ENCODE data around the gene TAF12. TPM values are rescaled to one million over a fixed set of nuclear protein-coding genes. Genes with fewer than 3 reads are reported as not detected.
A peak's percentile ranks its signal among the peaks of the same experiment; 100 is the strongest.
"Not testable (repeated sequence)": the region's sequence is repeated elsewhere in the genome, so short reads cannot be mapped to it uniquely, and the experiment has no call there.

TAF12 gene
- total RNA-seq, 2 donors from 2014 or later: 22.0 to 32.0 TPM

- not testable (repeated sequence) for H3K36me3 Mint-ChIP-seq; H3K9me3 Mint-ChIP-seq; ATAC-seq; H3K4me1 Mint-ChIP-seq (ENCODE audit: low read depth in 2 of 2); H3K4me3 Mint-ChIP-seq; H3K27ac Mint-ChIP-seq; DNase-seq (ENCODE audit: low spot score); H3K27me3 Mint-ChIP-seq
These were observed 12.8 kb upstream of the TAF12 start for GRCh38 chr1:28655448-28656311.

GRCh38 chr1:28653870-28654269, 11.0 kb upstream of the TAF12 start:
- H3K4me1 Mint-ChIP-seq (ENCODE audit: low read depth in 2 of 2); H3K4me3 Mint-ChIP-seq; H3K27me3 Mint-ChIP-seq; ATAC-seq; H3K9me3 Mint-ChIP-seq; DNase-seq (ENCODE audit: low spot score); H3K27ac Mint-ChIP-seq; H3K36me3 Mint-ChIP-seq: not testable (repeated sequence)

- not testable (repeated sequence) for H3K9me3 Mint-ChIP-seq; H3K36me3 Mint-ChIP-seq; H3K4me3 Mint-ChIP-seq; DNase-seq (ENCODE audit: low spot score); H3K27ac Mint-ChIP-seq; ATAC-seq; H3K27me3 Mint-ChIP-seq
- peaks cover 10% of the 10 kb centered on the region in 2 donors for H3K4me1 Mint-ChIP-seq (ENCODE audit: low read depth in 2 of 2)
These were observed 10.2 kb upstream of the TAF12 start for GRCh38 chr1:28653063-28653462.

- H3K27ac Mint-ChIP-seq: peak within 1 kb of the TSS; percentile 99
- H3K9me3 Mint-ChIP-seq: no peaks in the 10 kb centered on the region
- no peaks in the 10 kb centered on the region for H3K36me3 Mint-ChIP-seq
- H3K4me1 Mint-ChIP-seq (ENCODE audit: low read depth in 2 of 2): peaks cover 26% of the 10 kb centered on the region in 2 donors
- H3K4me3 Mint-ChIP-seq: peak within 1 kb of the TSS; percentile 84
- peak; percentile 92 for DNase-seq (ENCODE audit: low spot score)
- ATAC-seq: peak; percentile 87 to 88
- H3K27me3 Mint-ChIP-seq: no peaks in the 10 kb centered on the region
These were observed 5.8 kb upstream of the TAF12 start, which contains the start of gene RNU11 for GRCh38 chr1:28648474-28649198. Gene RNU11, plus strand, starts transcription at chr1:28648600.

- peaks cover 32% of the 10 kb centered on the region in 2 donors for H3K4me1 Mint-ChIP-seq (ENCODE audit: low read depth in 2 of 2)
- ATAC-seq: peak; percentile 78 to 81
- no peaks in the 10 kb centered on the region for H3K36me3 Mint-ChIP-seq
- peak overlapping the region; percentile 84 for H3K4me3 Mint-ChIP-seq
- H3K9me3 Mint-ChIP-seq: no peaks in the 10 kb centered on the region
- peak overlapping the region; percentile 99 for H3K27ac Mint-ChIP-seq
- DNase-seq (ENCODE audit: low spot score): peak; percentile 93
- H3K27me3 Mint-ChIP-seq: no peaks in the 10 kb centered on the region
These were observed 5.2 kb upstream of the TAF12 start for GRCh38 chr1:28648008-28648473.

GRCh38 chr1:28646040-28646439, 3.2 kb upstream of the TAF12 start:
- DNase-seq (ENCODE audit: low spot score) (no peak), ATAC-seq (no peak)
- Mint-ChIP-seq H3K4me3 (no peak overlapping the region), H3K9me3 (no peaks in the 10 kb centered on the region), H3K27me3 (no peaks in the 10 kb centered on the region), H3K36me3 (peaks cover 10% of the 10 kb centered on the region), H3K4me1 (ENCODE audit: low read depth in 2 of 2) (peaks cover 46% of the 10 kb centered on the region in 2 donors), H3K27ac (peak overlapping the region in 1 of 2 donors; percentile 68)

- H3K9me3 Mint-ChIP-seq; H3K4me3 Mint-ChIP-seq; ATAC-seq; H3K27me3 Mint-ChIP-seq; DNase-seq (ENCODE audit: low spot score): not testable (repeated sequence)
- peaks cover 46% of the 10 kb centered on the region in 2 donors for H3K4me1 Mint-ChIP-seq (ENCODE audit: low read depth in 2 of 2)
- peaks cover 10% of the 10 kb centered on the region for H3K36me3 Mint-ChIP-seq
- peak overlapping the region in 1 of 2 donors; percentile 68 for H3K27ac Mint-ChIP-seq
These were observed 2.5 kb upstream of the TAF12 start for GRCh38 chr1:28645406-28645805.

GRCh38 chr1:28644494-28644893, 1.6 kb upstream of the TAF12 start:
- H3K27me3 Mint-ChIP-seq: no peaks in the 10 kb centered on the region
- ATAC-seq: no peak
- H3K4me3 Mint-ChIP-seq: peak overlapping the region; percentile 100
- H3K4me1 Mint-ChIP-seq (ENCODE audit: low read depth in 2 of 2): peaks cover 46% of the 10 kb centered on the region in 2 donors
- no peak for DNase-seq (ENCODE audit: low spot score)
- no peaks in the 10 kb centered on the region for H3K9me3 Mint-ChIP-seq
- H3K36me3 Mint-ChIP-seq: peaks cover 10% of the 10 kb centered on the region
- H3K27ac Mint-ChIP-seq: peak overlapping the region; percentile 97 to 98

GRCh38 chr1:28642056-28642846, 616 bp downstream of the TAF12 start:
- peaks cover 10% of the 10 kb centered on the region for H3K36me3 Mint-ChIP-seq
- ATAC-seq (peak; percentile 9 to 44), DNase-seq (ENCODE audit: low spot score) (no peak)
- H3K4me1 Mint-ChIP-seq (ENCODE audit: low read depth in 2 of 2): peaks cover 31% of the 10 kb centered on the region in 2 donors
- peak overlapping the region; percentile 97 to 98 for H3K27ac Mint-ChIP-seq
- H3K4me3 Mint-ChIP-seq: peak overlapping the region; percentile 100
- no peaks in the 10 kb centered on the region for H3K9me3 Mint-ChIP-seq
- H3K27me3 Mint-ChIP-seq: no peaks in the 10 kb centered on the region

- H3K9me3 Mint-ChIP-seq: no peaks in the 10 kb centered on the region
- no peaks in the 10 kb centered on the region for H3K27me3 Mint-ChIP-seq
- DNase-seq (ENCODE audit: low spot score) (no peak), ATAC-seq (no peak)
- H3K27ac Mint-ChIP-seq: peak overlapping the region; percentile 97 to 98
- H3K4me3 Mint-ChIP-seq: peak overlapping the region; percentile 100
- H3K4me1 Mint-ChIP-seq (ENCODE audit: low read depth in 2 of 2): peaks cover 31 to 32% of the 10 kb centered on the region in 2 donors
- peaks cover 10% of the 10 kb centered on the region for H3K36me3 Mint-ChIP-seq
These were observed 2.1 kb downstream of the TAF12 start for GRCh38 chr1:28640766-28641165.

- H3K27ac Mint-ChIP-seq: no peak overlapping the region
- DNase-seq (ENCODE audit: low spot score) (no peak), ATAC-seq (no peak)
- no peaks in the 10 kb centered on the region for H3K36me3 Mint-ChIP-seq
- no peaks in the 10 kb centered on the region for H3K27me3 Mint-ChIP-seq
- no peak overlapping the region for H3K4me3 Mint-ChIP-seq
- H3K9me3 Mint-ChIP-seq: no peaks in the 10 kb centered on the region
- peaks cover 5 to 7% of the 10 kb centered on the region in 2 donors for H3K4me1 Mint-ChIP-seq (ENCODE audit: low read depth in 2 of 2)
These were observed 10.3 kb downstream of the TAF12 start for GRCh38 chr1:28632560-28632959.

- no peak for DNase-seq (ENCODE audit: low spot score)
- Mint-ChIP-seq H3K4me1 (ENCODE audit: low read depth in 2 of 2) (peaks cover 5 to 7% of the 10 kb centered on the region in 2 donors), H3K27ac (no peak overlapping the region), H3K9me3 (no peaks in the 10 kb centered on the region), H3K36me3 (no peaks in the 10 kb centered on the region), H3K4me3 (no peak overlapping the region), H3K27me3 (no peaks in the 10 kb centered on the region)
- ATAC-seq: no peak
These were observed 11.2 kb downstream of the TAF12 start for GRCh38 chr1:28631713-28632112.

GRCh38 chr1:28613175-28613574, 29.7 kb downstream of the TAF12 start:
- no peak overlapping the region for H3K27ac Mint-ChIP-seq
- no peaks in the 10 kb centered on the region for H3K27me3 Mint-ChIP-seq
- peaks cover 6% of the 10 kb centered on the region for H3K36me3 Mint-ChIP-seq
- H3K4me3 Mint-ChIP-seq: no peak overlapping the region
- no peak for DNase-seq (ENCODE audit: low spot score)
- ATAC-seq: no peak
- no peaks in the 10 kb centered on the region for H3K4me1 Mint-ChIP-seq (ENCODE audit: low read depth in 2 of 2)
- no peaks in the 10 kb centered on the region for H3K9me3 Mint-ChIP-seq

All from natural killer cell treated with Interleukin-12 subunit alpha and Interleukin-12 subunit beta and Interleukin-15 and Interleukin-18, amount 100 ng/mL, for 72 hours (primary cell).